Inflammatory macrophage treated with lipopolysaccharide for 4 hours (primary cell): ENCODE measurements around the gene JPH3.
A peak's percentile ranks its signal among the peaks of the same experiment; 100 is the strongest.
"Not testable (repeated sequence)": the region's sequence is repeated elsewhere in the genome, so short reads cannot be mapped to it uniquely, and the experiment has no call there.

ENCODE experiments used
- DNase-seq: peaks from one replicate; pipeline ENCODE4 v3.0.0-alpha.2; 2020

Gene JPH3

GRCh38 chr16:87701078-87701460 is 98.8 kb downstream of the JPH3 start:
- DNase-seq, result no peak

- no peak for DNase-seq
These were observed 99.2 kb downstream of the JPH3 start for GRCh38 chr16:87701505-87701921.

- DNase-seq, result peak; percentile 28
These were observed 100.1 kb downstream of the JPH3 start for GRCh38 chr16:87702325-87702811.

GRCh38 chr16:87703071-87703470 is 100.8 kb downstream of the JPH3 start:
- DNase-seq, result no peak

GRCh38 chr16:87703835-87704375 is 101.6 kb downstream of the JPH3 start:
- no peak for DNase-seq

- no peak for DNase-seq
These were observed 102.5 kb downstream of the JPH3 start for GRCh38 chr16:87704754-87705353.

GRCh38 chr16:87705771-87706277 is 103.5 kb downstream of the JPH3 start:
- no peak for DNase-seq

- no peak for DNase-seq
These were observed 104.1 kb downstream of the JPH3 start for GRCh38 chr16:87706278-87707000.

- no peak for DNase-seq
These were observed 104.8 kb downstream of the JPH3 start for GRCh38 chr16:87707097-87707496.

GRCh38 chr16:87707714-87708580 is 105.6 kb downstream of the JPH3 start:
- DNase-seq, result no peak

- no peak for DNase-seq
These were observed 106.8 kb downstream of the JPH3 start for GRCh38 chr16:87708881-87709638.

GRCh38 chr16:87709677-87710076 is 107.4 kb downstream of the JPH3 start:
- no peak for DNase-seq

- no peak for DNase-seq
These were observed 108.6 kb downstream of the JPH3 start for GRCh38 chr16:87710887-87711286.

GRCh38 chr16:87712184-87712762 is 110.0 kb downstream of the JPH3 start:
- DNase-seq, result no peak

GRCh38 chr16:87713451-87714229 is 111.3 kb downstream of the JPH3 start:
- DNase-seq, result peak; percentile 1

- no peak for DNase-seq
These were observed 112.9 kb downstream of the JPH3 start for GRCh38 chr16:87715231-87715630.

- no peak for DNase-seq
These were observed 113.3 kb downstream of the JPH3 start for GRCh38 chr16:87715658-87716057.

- DNase-seq, result not testable (repeated sequence)
These were observed 116.5 kb downstream of the JPH3 start for GRCh38 chr16:87718831-87719230.

GRCh38 chr16:87720446-87720845 is 118.1 kb downstream of the JPH3 start:
- no peak for DNase-seq

GRCh38 chr16:87721622-87722585 is 119.6 kb downstream of the JPH3 start:
- DNase-seq, result no peak
